ENCODE data around the gene SLX4IP. TPM values are rescaled to one million over a fixed set of nuclear protein-coding genes. Genes with fewer than 3 reads are reported as not detected.

SLX4IP gene
- total and polyA plus RNA-seq, 2 of the 13 experiments (the other 11 are each of a cell fraction or from before 2014, with no cell fraction given) = 3.6 to 7.3 TPM

DNA sequence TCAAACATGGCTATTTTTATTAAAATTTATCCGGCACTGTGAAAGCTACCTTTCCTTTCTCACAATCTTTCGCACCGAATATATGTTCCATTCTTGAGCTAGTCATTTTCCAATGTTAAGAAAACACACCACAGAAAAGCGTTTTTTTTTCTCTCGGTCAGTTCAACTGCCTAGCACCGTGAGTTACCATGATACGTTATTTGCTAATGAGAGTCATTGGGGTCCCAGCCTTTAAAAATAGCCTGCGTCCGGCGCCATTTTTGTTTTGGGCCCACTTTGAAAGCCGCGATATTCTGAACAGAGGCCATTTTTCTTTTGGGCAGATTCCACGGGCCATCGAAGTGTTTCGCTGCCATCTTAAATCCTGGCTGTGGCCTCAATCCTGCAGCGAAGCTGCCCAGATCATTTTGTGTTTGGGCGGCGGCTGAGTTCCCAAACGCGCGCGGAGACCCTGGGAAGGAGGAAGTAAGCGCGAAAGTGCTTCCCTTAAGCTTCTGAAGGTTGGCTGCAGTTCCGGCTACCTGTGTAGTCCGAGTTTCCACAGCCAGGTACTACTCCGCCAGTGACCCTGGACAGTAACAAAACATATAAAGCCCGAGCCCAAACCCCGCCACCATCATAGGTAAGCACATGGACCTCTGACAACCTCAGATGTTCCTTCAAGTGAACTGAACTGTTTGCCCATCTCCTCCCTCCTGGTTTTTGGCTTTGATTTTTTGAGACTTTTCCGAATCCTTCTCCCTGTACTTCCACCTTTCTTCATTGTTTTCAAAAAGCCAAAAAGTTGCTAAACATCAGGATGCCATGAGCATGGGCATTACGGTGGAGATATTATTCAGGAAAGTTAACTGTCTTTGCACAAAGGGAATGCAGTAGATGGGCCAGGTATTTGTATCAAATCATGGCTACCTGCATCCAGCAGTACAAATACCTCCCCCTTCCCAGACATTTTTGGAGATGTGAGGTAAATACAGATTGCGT lies at the start of gene SLX4IP (continued):
- TF ChIP-seq, protein P1, sequence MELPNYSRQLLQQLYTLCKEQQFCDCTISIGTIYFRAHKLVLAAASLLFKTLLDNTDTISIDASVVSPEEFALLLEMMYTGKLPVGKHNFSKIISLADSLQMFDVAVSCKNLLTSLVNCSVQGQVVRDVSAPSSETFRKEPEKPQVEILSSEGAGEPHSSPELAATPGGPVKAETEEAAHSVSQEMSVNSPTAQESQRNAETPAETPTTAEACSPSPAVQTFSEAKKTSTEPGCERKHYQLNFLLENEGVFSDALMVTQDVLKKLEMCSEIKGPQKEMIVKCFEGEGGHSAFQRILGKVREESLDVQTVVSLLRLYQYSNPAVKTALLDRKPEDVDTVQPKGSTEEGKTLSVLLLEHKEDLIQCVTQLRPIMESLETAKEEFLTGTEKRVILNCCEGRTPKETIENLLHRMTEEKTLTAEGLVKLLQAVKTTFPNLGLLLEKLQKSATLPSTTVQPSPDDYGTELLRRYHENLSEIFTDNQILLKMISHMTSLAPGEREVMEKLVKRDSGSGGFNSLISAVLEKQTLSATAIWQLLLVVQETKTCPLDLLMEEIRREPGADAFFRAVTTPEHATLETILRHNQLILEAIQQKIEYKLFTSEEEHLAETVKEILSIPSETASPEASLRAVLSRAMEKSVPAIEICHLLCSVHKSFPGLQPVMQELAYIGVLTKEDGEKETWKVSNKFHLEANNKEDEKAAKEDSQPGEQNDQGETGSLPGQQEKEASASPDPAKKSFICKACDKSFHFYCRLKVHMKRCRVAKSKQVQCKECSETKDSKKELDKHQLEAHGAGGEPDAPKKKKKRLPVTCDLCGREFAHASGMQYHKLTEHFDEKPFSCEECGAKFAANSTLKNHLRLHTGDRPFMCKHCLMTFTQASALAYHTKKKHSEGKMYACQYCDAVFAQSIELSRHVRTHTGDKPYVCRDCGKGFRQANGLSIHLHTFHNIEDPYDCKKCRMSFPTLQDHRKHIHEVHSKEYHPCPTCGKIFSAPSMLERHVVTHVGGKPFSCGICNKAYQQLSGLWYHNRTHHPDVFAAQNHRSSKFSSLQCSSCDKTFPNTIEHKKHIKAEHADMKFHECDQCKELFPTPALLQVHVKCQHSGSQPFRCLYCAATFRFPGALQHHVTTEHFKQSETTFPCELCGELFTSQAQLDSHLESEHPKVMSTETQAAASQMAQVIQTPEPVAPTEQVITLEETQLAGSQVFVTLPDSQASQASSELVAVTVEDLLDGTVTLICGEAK (IDR thresholded peaks at IDR 0.05) = no peak
- TF ChIP-seq, protein P1 (CRISPR knock-in tag; IDR thresholded peaks at IDR 0.05) = peak; percentile 90
- no peak for TF ChIP-seq ZNF530 (CRISPR knock-in tag; IDR thresholded peaks at IDR 0.05; ENCODE audit: low read depth)
- TF ChIP-seq SIX4 (CRISPR knock-in tag; IDR thresholded peaks at IDR 0.05) = no peak; the same call in 1 of the 2 replicates
- TF ChIP-seq ISL2 (CRISPR knock-in tag; IDR thresholded peaks at IDR 0.05) = 0 out of 2 replicates have a peak, but pooled peaks have one; percentile 14
- TF ChIP-seq, protein P2, sequence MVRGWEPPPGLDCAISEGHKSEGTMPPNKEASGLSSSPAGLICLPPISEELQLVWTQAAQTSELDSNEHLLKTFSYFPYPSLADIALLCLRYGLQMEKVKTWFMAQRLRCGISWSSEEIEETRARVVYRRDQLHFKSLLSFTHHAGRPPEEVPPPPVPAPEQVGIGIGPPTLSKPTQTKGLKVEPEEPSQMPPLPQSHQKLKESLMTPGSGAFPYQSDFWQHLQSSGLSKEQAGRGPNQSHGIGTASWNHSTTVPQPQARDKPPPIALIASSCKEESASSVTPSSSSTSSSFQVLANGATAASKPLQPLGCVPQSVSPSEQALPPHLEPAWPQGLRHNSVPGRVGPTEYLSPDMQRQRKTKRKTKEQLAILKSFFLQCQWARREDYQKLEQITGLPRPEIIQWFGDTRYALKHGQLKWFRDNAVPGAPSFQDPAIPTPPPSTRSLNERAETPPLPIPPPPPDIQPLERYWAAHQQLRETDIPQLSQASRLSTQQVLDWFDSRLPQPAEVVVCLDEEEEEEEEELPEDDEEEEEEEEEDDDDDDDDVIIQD (CRISPR knock-in tag; IDR thresholded peaks at IDR 0.05; ENCODE audit: low read depth) = peak; percentile 35; the same call in 1 of the 2 replicates
- peak; percentile 58; the same call in 1 of the 2 replicates for TF ChIP-seq MIER3 (CRISPR knock-in tag; IDR thresholded peaks at IDR 0.05; ENCODE audit: borderline replicate concordance)
- peak; percentile 57 for TF ChIP-seq PHF8 (CRISPR knock-in tag; IDR thresholded peaks at IDR 0.05)
- TF ChIP-seq ZNF263 (CRISPR knock-in tag; IDR thresholded peaks at IDR 0.05) = no peak
- TF ChIP-seq, protein P3, sequence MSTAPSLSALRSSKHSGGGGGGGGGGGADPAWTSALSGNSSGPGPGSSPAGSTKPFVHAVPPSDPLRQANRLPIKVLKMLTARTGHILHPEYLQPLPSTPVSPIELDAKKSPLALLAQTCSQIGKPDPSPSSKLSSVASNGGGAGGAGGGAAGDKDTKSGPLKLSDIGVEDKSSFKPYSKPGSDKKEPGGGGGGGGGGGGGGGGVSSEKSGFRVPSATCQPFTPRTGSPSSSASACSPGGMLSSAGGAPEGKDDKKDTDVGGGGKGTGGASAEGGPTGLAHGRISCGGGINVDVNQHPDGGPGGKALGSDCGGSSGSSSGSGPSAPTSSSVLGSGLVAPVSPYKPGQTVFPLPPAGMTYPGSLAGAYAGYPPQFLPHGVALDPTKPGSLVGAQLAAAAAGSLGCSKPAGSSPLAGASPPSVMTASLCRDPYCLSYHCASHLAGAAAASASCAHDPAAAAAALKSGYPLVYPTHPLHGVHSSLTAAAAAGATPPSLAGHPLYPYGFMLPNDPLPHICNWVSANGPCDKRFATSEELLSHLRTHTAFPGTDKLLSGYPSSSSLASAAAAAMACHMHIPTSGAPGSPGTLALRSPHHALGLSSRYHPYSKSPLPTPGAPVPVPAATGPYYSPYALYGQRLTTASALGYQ (CRISPR knock-in tag; IDR thresholded peaks at IDR 0.05) = peak; percentile 45; the same call in 1 of the 2 replicates
- TF ChIP-seq AHR (CRISPR knock-in tag; IDR thresholded peaks at IDR 0.05) = peak; percentile 84; the same call in 1 of the 2 replicates
- TF ChIP-seq FOSL1 (CRISPR knock-in tag; IDR thresholded peaks at IDR 0.05; ENCODE audit: borderline replicate concordance) = no peak
- no peak; the same call in 1 of the 2 replicates for TF ChIP-seq ZSCAN12 (CRISPR knock-in tag; IDR thresholded peaks at IDR 0.05)
- TF ChIP-seq PLSCR1 (CRISPR knock-in tag; IDR thresholded peaks at IDR 0.05; ENCODE audit: borderline replicate concordance) = no peak
- no peak for TF ChIP-seq DNMT3B (CRISPR knock-in tag; conservative IDR thresholded peaks at IDR 0.05)
